ENCODE measurements around the gene RNASE7. TPM values are rescaled to one million over a fixed set of nuclear protein-coding genes. Genes with fewer than 3 reads are reported as not detected.

The RNASE7 gene
- total RNA-seq, 1 experiment from 2014 or later: not detected

DNA sequence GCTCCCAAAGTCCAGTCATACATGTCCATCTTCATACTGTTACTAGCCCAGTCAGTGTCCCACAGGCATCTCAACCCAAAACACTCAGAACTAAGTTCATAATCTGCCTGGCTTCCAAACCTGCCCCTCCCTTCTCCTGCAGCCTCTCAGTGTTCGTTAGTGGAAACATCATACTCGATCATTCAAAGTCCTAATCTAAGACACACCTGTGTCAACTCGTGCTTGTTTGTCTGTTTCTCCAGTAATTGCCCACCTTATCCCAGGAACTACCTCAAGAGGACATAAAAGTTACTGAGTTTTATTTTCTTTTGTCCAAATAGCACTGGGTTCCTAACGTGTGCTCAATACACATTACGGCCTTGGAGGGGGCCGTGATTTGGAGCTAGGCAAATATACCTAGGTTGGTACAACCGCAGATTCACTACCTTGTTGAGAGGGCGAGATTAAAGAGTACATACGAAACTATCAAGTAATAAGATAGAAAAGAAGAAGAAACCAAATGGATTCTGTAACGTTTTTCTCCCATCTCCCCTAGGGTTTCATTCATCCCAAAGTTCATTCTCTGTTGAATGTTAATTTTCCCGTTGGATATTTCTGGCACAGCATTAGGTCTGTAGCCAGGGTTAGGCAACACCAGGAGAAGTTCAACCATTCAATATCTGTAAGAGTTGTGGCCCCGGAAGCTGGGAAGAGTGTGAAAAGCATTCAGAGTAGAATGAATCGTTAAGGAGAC, 18.6 kb downstream of the RNASE7 start:
- H3K4me2 ChIP-seq (ENCODE audit: low read length): no peak overlapping the region
- H3K4me1 ChIP-seq (ENCODE audit: control insufficient read depth in 1 of 2, insufficient read depth in 2 of 2, low read length in 2 of 2): no peaks in the 10 kb centered on the region
- ChIA-PET POLR2A (no interaction called here), RAD21 (ENCODE audit: low non-redundant PET in 1 of 2, low total read pairs in 2 of 2, uncharacterized antibody in 2 of 2, unreplicated experiment in 2 of 2) (no interaction called here), CTCF (no interaction called here)
- H3K36me3 ChIP-seq (ENCODE audit: control insufficient read depth in 1 of 2, insufficient read depth in 2 of 2, low read length in 2 of 2): no peaks in the 10 kb centered on the region
- no peaks in the 10 kb centered on the region for H3K9me2 ChIP-seq (ENCODE audit: insufficient read depth)
- no TSS peak for BruUV-seq (replicated peaks)
- TF ChIP-seq RAD21 (IDR thresholded peaks at IDR 0.05; ENCODE audit: low read depth): no peak
- no peak for TF ChIP-seq EZH2 (IDR thresholded peaks at IDR 0.05)
- no peak for TF ChIP-seq JUND (IDR thresholded peaks at IDR 0.05)
- TF ChIP-seq, protein P1, sequence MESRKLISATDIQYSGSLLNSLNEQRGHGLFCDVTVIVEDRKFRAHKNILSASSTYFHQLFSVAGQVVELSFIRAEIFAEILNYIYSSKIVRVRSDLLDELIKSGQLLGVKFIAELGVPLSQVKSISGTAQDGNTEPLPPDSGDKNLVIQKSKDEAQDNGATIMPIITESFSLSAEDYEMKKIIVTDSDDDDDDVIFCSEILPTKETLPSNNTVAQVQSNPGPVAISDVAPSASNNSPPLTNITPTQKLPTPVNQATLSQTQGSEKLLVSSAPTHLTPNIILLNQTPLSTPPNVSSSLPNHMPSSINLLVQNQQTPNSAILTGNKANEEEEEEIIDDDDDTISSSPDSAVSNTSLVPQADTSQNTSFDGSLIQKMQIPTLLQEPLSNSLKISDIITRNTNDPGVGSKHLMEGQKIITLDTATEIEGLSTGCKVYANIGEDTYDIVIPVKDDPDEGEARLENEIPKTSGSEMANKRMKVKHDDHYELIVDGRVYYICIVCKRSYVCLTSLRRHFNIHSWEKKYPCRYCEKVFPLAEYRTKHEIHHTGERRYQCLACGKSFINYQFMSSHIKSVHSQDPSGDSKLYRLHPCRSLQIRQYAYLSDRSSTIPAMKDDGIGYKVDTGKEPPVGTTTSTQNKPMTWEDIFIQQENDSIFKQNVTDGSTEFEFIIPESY (IDR thresholded peaks at IDR 0.05; ENCODE audit: extremely low read depth, insufficient replicate concordance, low read length): no peak
- H3K9ac ChIP-seq (ENCODE audit: low read length): no peak overlapping the region
- intact Hi-C loops (cut with micrococcal nuclease): no loop called here
- H2AFZ ChIP-seq (ENCODE audit: low read depth, low read length, poor library complexity, severe bottlenecking): no peak overlapping the region
- H3K27me3 ChIP-seq (ENCODE audit: insufficient read depth, low read length): peaks cover 5% of the 10 kb centered on the region
- no peaks in the 10 kb centered on the region for H3K79me2 ChIP-seq (ENCODE audit: insufficient read depth, low read length)
- H3K4me3 ChIP-seq (replicated peaks in 1 of 2; ENCODE audit: low read depth in 1 of 2, low read length in 2 of 2): no peak overlapping the region
- ATAC-seq (no peak), DNase-seq (ENCODE audit: low read depth, low spot score) (no peak)
- H3K9me3 ChIP-seq (ENCODE audit: control insufficient read depth in 1 of 2, insufficient read depth in 1 of 2, low read depth in 1 of 2, low read length in 2 of 2): no peaks in the 10 kb centered on the region
- H3K27ac ChIP-seq (ENCODE audit: low read depth, low read length): no peak overlapping the region
- no peaks in the 10 kb centered on the region for H4K20me1 ChIP-seq (ENCODE audit: insufficient read depth)

DNA sequence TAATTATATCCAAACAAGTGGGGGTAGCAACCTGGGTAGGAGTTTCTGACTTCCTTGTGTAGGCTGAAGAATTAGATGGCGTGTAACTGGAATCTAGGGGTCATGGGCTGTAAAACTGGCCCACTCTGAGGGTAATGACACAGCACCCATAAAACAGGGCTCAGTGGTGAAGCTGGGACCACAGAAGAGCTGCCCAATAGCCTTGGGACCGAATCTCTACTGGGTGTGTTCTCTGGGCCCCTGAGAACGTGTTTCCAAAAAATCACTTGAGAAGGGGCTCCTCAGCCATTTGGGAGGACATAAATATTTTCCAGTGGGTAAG, 19.1 kb downstream of the RNASE7 start:
- no peak for ATAC-seq
- CTCF ChIA-PET: interaction anchor here (1.5 kb wide), 1 partner anchor 47 kb away, joined by 4 read pairs; no protein-coding TSS in a partner anchor
- H3K4me1 ChIP-seq (ENCODE audit: control insufficient read depth in 1 of 2, insufficient read depth in 2 of 2, low read length in 2 of 2): no peaks in the 10 kb centered on the region
- TF ChIP-seq, protein P1 (IDR thresholded peaks at IDR 0.05; ENCODE audit: extremely low read depth, insufficient replicate concordance, low read length): no peak
- no peak for TF ChIP-seq EZH2phosphoT487 (IDR thresholded peaks at IDR 0.05; ENCODE audit: borderline replicate concordance)
- TF ChIP-seq TCF7L2 (IDR thresholded peaks at IDR 0.05; ENCODE audit: borderline replicate concordance, extremely low read depth, insufficient read depth, insufficient read length): no peak
- no peak for TF ChIP-seq POLR2AphosphoS5 (IDR thresholded peaks at IDR 0.05; ENCODE audit: low read depth, low read length)
- no peak for TF ChIP-seq ELF1 (IDR thresholded peaks at IDR 0.05; ENCODE audit: borderline replicate concordance, low read depth)
- no peak for TF ChIP-seq EGR1 (IDR thresholded peaks at IDR 0.05; ENCODE audit: low read depth)
- TF ChIP-seq JUND (IDR thresholded peaks at IDR 0.05): no peak
- TF ChIP-seq, protein P2, sequence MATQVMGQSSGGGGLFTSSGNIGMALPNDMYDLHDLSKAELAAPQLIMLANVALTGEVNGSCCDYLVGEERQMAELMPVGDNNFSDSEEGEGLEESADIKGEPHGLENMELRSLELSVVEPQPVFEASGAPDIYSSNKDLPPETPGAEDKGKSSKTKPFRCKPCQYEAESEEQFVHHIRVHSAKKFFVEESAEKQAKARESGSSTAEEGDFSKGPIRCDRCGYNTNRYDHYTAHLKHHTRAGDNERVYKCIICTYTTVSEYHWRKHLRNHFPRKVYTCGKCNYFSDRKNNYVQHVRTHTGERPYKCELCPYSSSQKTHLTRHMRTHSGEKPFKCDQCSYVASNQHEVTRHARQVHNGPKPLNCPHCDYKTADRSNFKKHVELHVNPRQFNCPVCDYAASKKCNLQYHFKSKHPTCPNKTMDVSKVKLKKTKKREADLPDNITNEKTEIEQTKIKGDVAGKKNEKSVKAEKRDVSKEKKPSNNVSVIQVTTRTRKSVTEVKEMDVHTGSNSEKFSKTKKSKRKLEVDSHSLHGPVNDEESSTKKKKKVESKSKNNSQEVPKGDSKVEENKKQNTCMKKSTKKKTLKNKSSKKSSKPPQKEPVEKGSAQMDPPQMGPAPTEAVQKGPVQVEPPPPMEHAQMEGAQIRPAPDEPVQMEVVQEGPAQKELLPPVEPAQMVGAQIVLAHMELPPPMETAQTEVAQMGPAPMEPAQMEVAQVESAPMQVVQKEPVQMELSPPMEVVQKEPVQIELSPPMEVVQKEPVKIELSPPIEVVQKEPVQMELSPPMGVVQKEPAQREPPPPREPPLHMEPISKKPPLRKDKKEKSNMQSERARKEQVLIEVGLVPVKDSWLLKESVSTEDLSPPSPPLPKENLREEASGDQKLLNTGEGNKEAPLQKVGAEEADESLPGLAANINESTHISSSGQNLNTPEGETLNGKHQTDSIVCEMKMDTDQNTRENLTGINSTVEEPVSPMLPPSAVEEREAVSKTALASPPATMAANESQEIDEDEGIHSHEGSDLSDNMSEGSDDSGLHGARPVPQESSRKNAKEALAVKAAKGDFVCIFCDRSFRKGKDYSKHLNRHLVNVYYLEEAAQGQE (IDR thresholded peaks at IDR 0.05; ENCODE audit: low read depth): no peak
- no peak for TF ChIP-seq ZNF274 (IDR thresholded peaks at IDR 0.05; ENCODE audit: low read depth, low read length)
- TF ChIP-seq EZH2 (IDR thresholded peaks at IDR 0.05): no peak

More for the DNA sequence above, 19.1 kb downstream of the RNASE7 start:
- Histone ChIP-seq H3K36me3 (ENCODE audit: control insufficient read depth in 1 of 2, insufficient read depth in 2 of 2, low read length in 2 of 2) (no peaks in the 10 kb centered on the region), H3K9ac (ENCODE audit: low read length) (no peak overlapping the region), H3K9me2 (ENCODE audit: insufficient read depth) (no peaks in the 10 kb centered on the region), H3K27ac (ENCODE audit: low read depth, low read length) (no peak overlapping the region), H2AFZ (ENCODE audit: low read depth, low read length, poor library complexity, severe bottlenecking) (no peak overlapping the region), H3K9me3 (ENCODE audit: control insufficient read depth in 1 of 2, insufficient read depth in 1 of 2, low read depth in 1 of 2, low read length in 2 of 2) (no peaks in the 10 kb centered on the region), H3K4me3 (replicated peaks in 1 of 2; ENCODE audit: low read depth in 1 of 2, low read length in 2 of 2) (no peak overlapping the region), H3K4me2 (ENCODE audit: low read length) (no peak overlapping the region), H3K79me2 (ENCODE audit: insufficient read depth, low read length) (no peaks in the 10 kb centered on the region), H3K27me3 (ENCODE audit: insufficient read depth, low read length) (peaks cover 5% of the 10 kb centered on the region), H4K20me1 (ENCODE audit: insufficient read depth) (no peaks in the 10 kb centered on the region)
- no TSS peak for BruUV-seq (replicated peaks)
- DNase-seq (ENCODE audit: low read depth, low spot score): no peak
- ChIA-PET RAD21 (ENCODE audit: low non-redundant PET in 1 of 2, low total read pairs in 2 of 2, uncharacterized antibody in 2 of 2, unreplicated experiment in 2 of 2) (no interaction called here), POLR2A (no interaction called here)
- intact Hi-C loops (cut with micrococcal nuclease): no loop called here
